Measurements from ENCODE around the gene EME2. TPM values are rescaled to one million over a fixed set of nuclear protein-coding genes. Genes with fewer than 3 reads are reported as not detected.

EME2 gene
- total RNA-seq, 2 experiments from 2014 or later, result 22.3 to 34.6 TPM

DNA sequence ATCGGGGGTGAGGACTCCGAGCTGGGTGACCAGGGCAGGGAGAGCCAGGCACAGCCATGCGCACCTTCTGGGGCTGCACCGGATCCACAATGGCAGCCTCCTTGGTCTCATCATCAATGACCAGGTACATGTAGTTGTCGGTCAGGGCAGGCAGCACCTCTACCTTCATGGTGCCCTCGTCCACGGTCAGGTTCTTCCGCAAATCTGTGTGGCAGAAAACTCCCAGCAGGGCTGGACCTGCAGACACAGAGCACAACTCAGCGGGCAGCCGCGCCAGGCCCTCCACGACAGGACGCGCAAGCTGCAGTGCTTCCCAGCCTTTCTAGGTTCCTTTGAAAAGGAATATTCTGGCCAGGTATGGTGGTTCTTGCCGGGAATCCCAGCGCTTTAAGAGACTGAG lies 50.2 kb downstream of the EME2 start:
- H3K9me3 Mint-ChIP-seq (ENCODE audit: low read depth), result no peaks in the 10 kb centered on the region
- H3K36me3 Mint-ChIP-seq, result no peaks in the 10 kb centered on the region
- CTCF ChIA-PET, result interaction anchor here (1.1 to 1.8 kb wide), 2 partner anchors 15 to 49 kb away, joined by 3 to 6 read pairs; no protein-coding TSS in a partner anchor
- DNase-seq (no peak), ATAC-seq (no peak)
- H3K27ac Mint-ChIP-seq, result no peak overlapping the region
- H3K27me3 Mint-ChIP-seq, result no peaks in the 10 kb centered on the region
- H3K4me3 Mint-ChIP-seq, result no peak overlapping the region
- peaks cover 24% of the 10 kb centered on the region for H3K4me1 Mint-ChIP-seq

DNA sequence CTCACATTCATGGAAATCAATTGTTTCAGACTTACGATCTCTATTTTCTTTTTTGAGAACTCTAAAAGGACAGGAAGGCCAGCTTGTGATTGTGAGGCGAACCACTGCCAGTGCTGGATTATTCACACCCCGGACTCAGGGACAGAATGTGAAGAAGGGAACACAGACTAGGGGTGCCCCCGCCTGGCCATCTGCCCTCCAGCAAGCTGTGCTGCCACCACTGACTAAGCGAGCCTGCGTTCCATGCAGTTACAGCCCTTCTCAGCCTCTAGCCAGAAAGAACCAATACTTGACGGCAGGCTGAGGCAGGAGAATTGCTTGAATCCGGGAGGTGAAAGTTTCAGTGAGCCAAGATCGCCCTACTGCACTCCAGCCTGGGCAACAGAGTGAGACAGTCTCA lies 51.2 kb downstream of the EME2 start:
- Mint-ChIP-seq H3K4me1 (peaks cover 32% of the 10 kb centered on the region), H3K4me3 (no peak overlapping the region), H3K36me3 (no peaks in the 10 kb centered on the region), H3K27ac (no peak overlapping the region), H3K9me3 (ENCODE audit: low read depth) (no peaks in the 10 kb centered on the region), H3K27me3 (no peaks in the 10 kb centered on the region)
- CTCF ChIA-PET, result interaction anchor here (1.1 to 2.8 kb wide), 5 partner anchors 9 to 52 kb away, joined by 3 to 11 read pairs (median 3); partner anchors contain the start of genes EME2, MRPS34, NUBP2 and SPSB3
- ATAC-seq, result no peak
- DNase-seq, result peak; percentile 50

DNA sequence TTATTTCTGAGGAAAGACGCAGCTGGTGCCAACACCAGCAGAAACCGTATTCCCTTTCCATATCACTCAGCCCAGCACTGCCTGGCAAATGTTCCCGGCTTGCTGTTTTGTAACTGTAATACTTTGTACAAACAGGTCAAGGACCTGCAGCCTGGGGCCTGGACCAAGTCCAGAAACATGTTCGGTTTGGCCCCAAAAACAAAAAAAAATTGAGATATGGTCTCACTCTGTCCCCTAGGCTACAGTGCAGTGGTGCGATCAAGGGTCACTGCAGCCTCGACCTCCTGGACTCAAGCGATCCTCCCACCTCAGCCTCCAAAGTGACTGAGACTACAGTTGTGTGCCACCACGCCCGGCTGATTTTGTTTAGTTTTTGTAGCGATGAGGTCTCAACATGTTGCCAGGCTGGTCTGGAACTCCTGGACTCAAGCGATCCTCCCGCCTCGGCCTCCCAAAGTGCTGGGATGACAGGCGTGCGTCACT lies 52.8 kb downstream of the EME2 start:
- Mint-ChIP-seq H3K36me3 (no peaks in the 10 kb centered on the region), H3K4me3 (peak overlapping the region; percentile 79), H3K27me3 (no peaks in the 10 kb centered on the region), H3K27ac (peak overlapping the region; percentile 47), H3K9me3 (ENCODE audit: low read depth) (no peaks in the 10 kb centered on the region), H3K4me1 (peaks cover 41% of the 10 kb centered on the region)
- DNase-seq (no peak), ATAC-seq (no peak)
- CTCF ChIA-PET, result interaction anchor here (2.8 kb wide), 1 partner anchor 43 kb away, joined by 11 read pairs; the partner anchor contains the start of genes NUBP2 and SPSB3

Small RNA genes lying within 50 kb of the gene (microRNA-seq; reads per million reads assigned to microRNA genes)
- 5.5 reads per million, percentile 15 among the genes with 10 or more reads in this experiment for gene MIR3177

Other genes starting within 250 kb of the EME2 start
- gene TMEM204, start 239.1 kb upstream of the EME2 start, total RNA-seq, result 10 to 100 TPM; 34.7 to 37.1 TPM
- 1 to 10 TPM; 6.3 to 8.3 TPM for gene IFT140, start 160.7 kb upstream of the EME2 start, total RNA-seq
- gene CRAMP1, start 160.4 kb upstream of the EME2 start, total RNA-seq, result 10 to 100 TPM; 26.8 to 31.1 TPM
- 10 to 100 TPM; 55.0 to 62.4 TPM for gene JPT2, start 94.5 kb upstream of the EME2 start, total RNA-seq
- gene MAPK8IP3, start 66.6 kb upstream of the EME2 start, total RNA-seq, result 100 to 1,000 TPM in 1 of 2 experiments, 10 to 100 TPM in 1; 78.9 to 101 TPM
- gene NME3, start 1.3 kb upstream of the EME2 start, total RNA-seq, result 10 to 100 TPM; 46.0 to 50.4 TPM
- 100 to 1,000 TPM; 134 to 154 TPM for gene MRPS34, start 324 bp downstream of the EME2 start, total RNA-seq
- gene SPSB3, start 9.8 kb downstream of the EME2 start, total RNA-seq, result 10 to 100 TPM; 35.7 to 36.5 TPM
- 10 to 100 TPM; 52.5 to 64.0 TPM for gene NUBP2, start 10.2 kb downstream of the EME2 start, total RNA-seq
- not detected for gene IGFALS, start 20.9 kb downstream of the EME2 start, total RNA-seq
- gene HAGH, start 54.0 kb downstream of the EME2 start, total RNA-seq, result 10 to 100 TPM; 44.1 to 44.2 TPM
- 10 to 100 TPM; 11.3 to 12.9 TPM for gene FAHD1, start 54.4 kb downstream of the EME2 start, total RNA-seq
- gene MEIOB, start 99.4 kb downstream of the EME2 start, total RNA-seq, result not detected
- not detected for gene HS3ST6, start 145.6 kb downstream of the EME2 start, total RNA-seq
- gene MSRB1, start 170.4 kb downstream of the EME2 start, total RNA-seq, result 10 to 100 TPM; 14.5 to 19.8 TPM
- gene RPL3L, start 181.9 kb downstream of the EME2 start, total RNA-seq, result under 1 TPM in 1 of 2 experiments, not detected in 1; 0.42 TPM
- 100 to 1,000 TPM; 148 to 158 TPM for gene NDUFB10, start 186.7 kb downstream of the EME2 start, total RNA-seq
- gene RPS2, start 192.0 kb downstream of the EME2 start, total RNA-seq, result 1,000 to 10,000 TPM; 2,823 to 3,048 TPM
- gene RNF151, start 194.0 kb downstream of the EME2 start, total RNA-seq, result not detected
- gene TBL3, start 199.2 kb downstream of the EME2 start, total RNA-seq, result 10 to 100 TPM; 41.9 to 42.3 TPM
- under 1 TPM in 1 of 2 experiments, not detected in 1; 0.26 TPM for gene NOXO1, start 208.7 kb downstream of the EME2 start, total RNA-seq
- gene GFER, start 211.4 kb downstream of the EME2 start, total RNA-seq, result 10 to 100 TPM; 33.5 to 40.9 TPM
- gene SYNGR3, start 217.2 kb downstream of the EME2 start, total RNA-seq, result 10 to 100 TPM in 1 of 2 experiments, 1 to 10 TPM in 1; 6.4 to 17.6 TPM
- gene ZNF598, start 237.0 kb downstream of the EME2 start, total RNA-seq, result 10 to 100 TPM; 76.2 to 94.5 TPM
- 1 to 10 TPM; 1.1 to 6.3 TPM for gene NPW, start 247.0 kb downstream of the EME2 start, total RNA-seq

All from activated CD8-positive, alpha-beta memory T cell treated with anti-CD3 and anti-CD28 coated beads, Interleukin-2, amount 10 ng/mL, durations not matched to agents 7 days and 5 days (primary cell).